IMR-90 (cell line): ENCODE measurements around the gene MAGEA2. TPM values are rescaled to one million over a fixed set of nuclear protein-coding genes. Genes with fewer than 3 reads are reported as not detected.
"Not testable (repeated sequence)": the region's sequence is repeated elsewhere in the genome, so short reads cannot be mapped to it uniquely, and the experiment has no call there.

Experiments used
- ATAC-seq: fragments of 200-7000 bp; cut with Tn5 transposase; 2 replicates; pipeline ENCODE4 v1.9.1; 2020; ENCODE audit warnings: low read depth, mild to moderate bottlenecking, moderate library complexity
- BruUV-seq: library from RNA; stranded (reverse); fragments of 400-500 nt; replicated peaks from 2 replicates; lab custom pipeline; 2021; lab: Mats Ljungman, UMichigan
- CTCF ChIA-PET: fragments of 300-600 bp; formaldehyde crosslinking; extraction: SDS; loops from one replicate; lab custom pipeline; 2021; ENCODE audit warnings: antibody characterized with exemption; lab: Yijun Ruan, JAX
- POLR2A ChIA-PET: fragments of 300-600 bp; sonication (Branson Sonifier 250); formaldehyde crosslinking; loops from one replicate; lab custom pipeline; 2022; ENCODE audit warnings: antibody characterized with exemption; ENCODE audit not compliant: unreplicated experiment; lab: Charles Lee
- DNase-seq: peaks from one replicate; pipeline ENCODE4 v3.0.0; 2013
- H2AFZ ChIP-seq: replicated peaks from 2 replicates; pipeline ENCODE3; 2013; ENCODE audit warnings: low read length, mild to moderate bottlenecking; ENCODE audit not compliant: poor library complexity
- H2AK5ac ChIP-seq: 2 replicates; pipeline ENCODE4 v1.6.1; 2013; ENCODE audit warnings: low read depth, low read length, inconsistent platforms
- H2AK9ac ChIP-seq: replicated peaks from 2 replicates; pipeline ENCODE3; 2013; ENCODE audit warnings: mild to moderate bottlenecking, low read depth, low read length, moderate library complexity; ENCODE audit not compliant: poor library complexity
- H2BK120ac ChIP-seq: 2 replicates; pipeline ENCODE4 v1.6.1; 2013; ENCODE audit warnings: low read depth, low read length, inconsistent platforms
- H2BK15ac ChIP-seq: 3 replicates; pipeline ENCODE4 v1.6.1; 2013; ENCODE audit warnings: low read depth, low read length, inconsistent platforms
- H2BK20ac ChIP-seq: 2 replicates; pipeline ENCODE4 v1.6.1; 2013; ENCODE audit warnings: low read depth, mild to moderate bottlenecking, inconsistent platforms, low read length, moderate library complexity
- H2BK5ac ChIP-seq: 2 replicates; pipeline ENCODE4 v1.6.1; 2013; ENCODE audit warnings: mild to moderate bottlenecking, low read depth, low read length, inconsistent platforms; ENCODE audit not compliant: poor library complexity, severe bottlenecking
- H3K14ac ChIP-seq: replicated peaks from 2 replicates; pipeline ENCODE4 v1.6.1; 2013; ENCODE audit warnings: low read depth, low read length, inconsistent platforms
- H3K18ac ChIP-seq: 2 replicates; pipeline ENCODE4 v1.6.1; 2013; ENCODE audit warnings: low read depth, low read length, control low read depth
- H3K23ac ChIP-seq: 2 replicates; pipeline ENCODE4 v1.6.1; 2013; ENCODE audit warnings: low read depth, low read length, inconsistent platforms
- H3K27ac ChIP-seq: 2 replicates; pipeline ENCODE4 v1.5.1; 2013; ENCODE audit warnings: mild to moderate bottlenecking, control low read depth, low read length; ENCODE audit not compliant: insufficient read depth
- H3K27me3 ChIP-seq: 2 replicates; pipeline ENCODE4 v1.6.1; 2013; ENCODE audit warnings: low read length; ENCODE audit not compliant: control insufficient read depth, insufficient read depth
- H3K36me3 ChIP-seq: 2 replicates; pipeline ENCODE4 v1.6.1; 2013; ENCODE audit warnings: low read length, mixed read lengths; ENCODE audit not compliant: control insufficient read depth, insufficient read depth
- H3K4ac ChIP-seq: 2 replicates; pipeline ENCODE4 v1.6.1; 2013; ENCODE audit warnings: low read depth, low read length, inconsistent platforms
- H3K4me1 ChIP-seq: 2 replicates; pipeline ENCODE4 v1.6.1; 2013; ENCODE audit warnings: low read length, mixed read lengths; ENCODE audit not compliant: control insufficient read depth, insufficient read depth
- H3K4me2 ChIP-seq: 2 replicates; pipeline ENCODE4 v1.6.1; 2013; ENCODE audit warnings: low read depth, mild to moderate bottlenecking, control low read depth, low read length, moderate library complexity
- H3K4me3 ChIP-seq: 2 replicates; pipeline ENCODE4 v1.5.1; 2013; ENCODE audit warnings: low read depth, mild to moderate bottlenecking, control low read depth, low read length, moderate library complexity; ENCODE audit not compliant: insufficient read depth
- H3K56ac ChIP-seq: 2 replicates; pipeline ENCODE4 v1.6.1; 2013; ENCODE audit warnings: low read length, inconsistent platforms; ENCODE audit not compliant: insufficient read depth; ENCODE audit errors: extremely low read depth
- H3K79me1 ChIP-seq, 2 experiments: 2 replicates each; pipeline ENCODE4 v1.6.1; 2013; ENCODE audit warnings: low read length in 2 of 2, inconsistent platforms in 1 of 2, low read depth in 1 of 2
- H3K9ac ChIP-seq: 2 replicates; pipeline ENCODE4 v1.6.1; 2013; ENCODE audit warnings: low read depth, low read length, control low read depth
- H3K9me1 ChIP-seq: 2 replicates; pipeline ENCODE4 v1.6.1; 2013; ENCODE audit warnings: low read length, inconsistent platforms; ENCODE audit not compliant: insufficient read depth
- H3K9me3 ChIP-seq: 2 replicates; pipeline ENCODE4 v1.6.1; 2013; ENCODE audit warnings: low read length; ENCODE audit not compliant: control insufficient read depth, insufficient read depth
- H4K20me1 ChIP-seq: 2 replicates; pipeline ENCODE4 v1.6.1; 2013; ENCODE audit warnings: low read length, inconsistent platforms; ENCODE audit not compliant: insufficient read depth
- H4K5ac ChIP-seq: 2 replicates; pipeline ENCODE4 v1.6.1; 2013; ENCODE audit warnings: mild to moderate bottlenecking, low read depth, low read length, control low read depth
- H4K8ac ChIP-seq, 2 experiments: 2 replicates each; pipeline ENCODE4 v1.6.1; 2013; ENCODE audit warnings: low read depth in 2 of 2, low read length in 2 of 2, control low read depth in 1 of 2, inconsistent platforms in 1 of 2
- H4K91ac ChIP-seq: 2 replicates; pipeline ENCODE4 v1.6.1; 2013; ENCODE audit warnings: low read depth, low read length, inconsistent platforms; ENCODE audit not compliant: insufficient read depth
- WGBS, 2 experiments: methylation state at CpG; one replicate each; pipeline versions ENCODE4 v1.1.5 to v1.1.7; 2013; ENCODE audit warnings: missing lambda C conversion rate in 2 of 2; ENCODE audit not compliant: insufficient read length in 1 of 2; ENCODE audit errors: extremely low coverage in 2 of 2; 5-methylcytosine and 5-hydroxymethylcytosine counted together
- dilution Hi-C: fragments of 300-500 bp; cut with HindIII; formaldehyde crosslinking; loops from one replicate; pipeline ENCODE4 v1.14.3; 2018; ENCODE audit warnings: low sequenced_read_pairs; ENCODE audit not compliant: unreplicated experiment
- in situ Hi-C: fragments of 300-500 bp; cut with MboI; formaldehyde crosslinking; loops from 3 replicates; pipeline ENCODE4 v1.14.3; 2019; ENCODE audit warnings: low sequenced_read_pairs, inconsistent platforms, mixed read lengths
- intact Hi-C: fragments of 100-400 bp; cut with micrococcal nuclease; formaldehyde crosslinking; loops from 2 replicates; pipeline ENCODE4 v1.10.0; 2022
- polyA plus RNA-seq, 3 experiments: library from polyadenylated mRNA; depleted of rRNA; stranded (reverse); fragments of >200 nt; gene quantifications; 2 replicates each; pipeline ENCODE4 v1.2.3, GENCODE V29; 2012; ENCODE audit warnings: low replicate concordance in 1 of 3
- total RNA-seq: library from RNA; depleted of rRNA; stranded (reverse); fragments of >200 nt; gene quantifications from 2 replicates; pipeline ENCODE4 v1.2.3, GENCODE V29; 2012

The MAGEA2 gene
- total and polyA plus RNA-seq, 2 of the 4 experiments (the other 2 are of a cell fraction) = not detected

GRCh38 chrX:152736528-152736927 is 17.1 kb downstream of the MAGEA2 start:
- H3K36me3 ChIP-seq, H2AK5ac ChIP-seq, DNase-seq, CTCF ChIA-PET, H3K79me1 ChIP-seq, H3K4me1 ChIP-seq, H3K9me3 ChIP-seq, H3K14ac ChIP-seq, H3K4me3 ChIP-seq, H4K20me1 ChIP-seq, H2BK120ac ChIP-seq, H3K27me3 ChIP-seq, H2AK9ac ChIP-seq, H2AFZ ChIP-seq, H4K5ac ChIP-seq, H3K4me2 ChIP-seq, in situ Hi-C loops, H3K27ac ChIP-seq, POLR2A ChIA-PET, H4K8ac ChIP-seq, H3K4ac ChIP-seq, H3K56ac ChIP-seq, H2BK20ac ChIP-seq, dilution Hi-C loops, H3K18ac ChIP-seq, H2BK15ac ChIP-seq, H3K23ac ChIP-seq, H2BK5ac ChIP-seq, ATAC-seq, H4K91ac ChIP-seq, BruUV-seq, H3K9ac ChIP-seq, intact Hi-C loops, H3K9me1 ChIP-seq: not testable (repeated sequence)
- WGBS, 2 experiments = 61% methylated on average over 10 of the region's 12 CpGs; no CpG with 5 or more reads in 1 of the 2 experiments
